IPS-18c (cell line): ENCODE results near the gene HMGXB3.

Experiments
- H3K4me3 ChIP-seq: 2 replicates; pipeline ENCODE4 v1.7.0; 2013; ENCODE audit warnings: low read depth, mild to moderate bottlenecking, low read length, moderate library complexity; ENCODE audit not compliant: insufficient read depth
- H3K9me3 ChIP-seq: one replicate; pipeline ENCODE4 v1.6.1; 2013; ENCODE audit warnings: mild to moderate bottlenecking, low read length, moderate library complexity; ENCODE audit not compliant: control insufficient read depth, insufficient read depth

Gene HMGXB3

GRCh38 chr5:150085191-150085912, 84.8 kb downstream of the HMGXB3 start:
- H3K4me3 ChIP-seq, result no peak overlapping the region
- H3K9me3 ChIP-seq, result no peaks in the 10 kb centered on the region

DNA sequence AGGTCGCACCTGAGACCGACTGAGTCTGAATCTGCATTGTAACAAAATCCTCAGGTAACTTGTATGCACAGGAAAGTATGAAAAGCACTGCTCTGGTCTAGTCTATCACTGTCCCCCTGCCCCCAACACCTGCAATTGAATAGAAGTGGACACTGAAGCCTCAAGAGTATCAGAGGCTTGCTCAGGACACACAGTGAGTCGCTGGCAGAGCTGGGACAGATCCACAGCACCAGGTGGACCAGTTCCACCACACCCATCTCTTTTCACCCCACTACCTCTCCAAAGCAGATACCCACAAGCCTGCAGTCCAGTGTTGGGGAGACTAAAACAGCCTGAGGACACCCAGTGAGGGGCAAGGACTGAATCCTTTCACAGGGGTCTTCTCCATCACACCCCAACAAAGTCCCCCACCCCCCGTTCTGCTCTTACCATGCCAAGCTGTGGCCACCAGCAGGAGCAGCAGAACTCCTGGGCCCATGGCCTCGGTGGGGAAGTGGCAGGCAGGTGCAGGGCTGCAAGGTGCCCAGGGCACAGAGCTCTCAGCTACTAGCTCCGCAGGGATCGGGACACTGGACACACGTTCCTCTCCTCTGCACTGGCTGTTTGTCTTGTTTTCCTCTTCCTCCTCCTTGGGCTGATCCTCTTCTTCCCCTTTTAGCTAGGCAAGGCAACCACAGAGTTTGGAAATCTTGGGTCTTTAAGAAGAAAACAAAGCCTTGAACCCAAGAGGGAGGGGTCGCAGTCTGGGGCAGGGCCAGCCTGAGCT, 85.6 kb downstream of the HMGXB3 start, which contains the start of gene CSF1R:
Gene CSF1R, minus strand, starts transcription at position 605 of the 766 bp plus-strand sequence. Its CDS starts 127 bp downstream, at position 478.
- no peak within 1 kb of the TSS for H3K4me3 ChIP-seq

DNA sequence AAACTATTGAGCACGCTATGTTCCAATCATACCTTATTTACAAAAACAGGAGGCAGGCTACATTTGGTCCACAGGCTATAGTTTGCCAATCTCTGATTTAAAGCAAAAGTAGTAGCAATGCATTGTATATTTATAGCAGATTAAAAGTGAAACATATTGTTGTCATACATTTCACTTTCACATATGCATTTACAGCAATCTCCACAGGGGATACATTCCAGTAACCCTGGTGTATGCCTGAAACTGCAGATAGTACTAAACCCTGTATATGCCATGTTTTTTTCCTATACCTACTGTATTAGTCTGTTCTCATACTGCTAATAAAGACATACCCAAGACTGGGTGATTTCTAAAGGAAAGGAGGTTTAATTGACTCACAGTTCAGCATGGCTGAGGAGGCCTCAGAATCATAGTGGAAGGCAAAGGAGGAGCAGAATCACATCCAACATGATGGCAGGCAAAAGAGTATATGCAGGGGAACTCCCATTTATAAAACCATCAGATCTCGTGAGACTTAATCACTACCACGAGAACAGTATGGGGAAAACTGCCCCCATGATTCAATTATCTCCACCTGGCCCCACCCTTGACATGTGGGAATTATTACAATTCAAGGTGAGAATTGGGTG, 91.7 kb downstream of the HMGXB3 start:
- no peak overlapping the region for H3K4me3 ChIP-seq
- no peaks in the 10 kb centered on the region for H3K9me3 ChIP-seq

More for the DNA sequence above, 85.6 kb downstream of the HMGXB3 start, which contains the start of gene CSF1R:
- no peaks in the 10 kb centered on the region for H3K9me3 ChIP-seq

DNA sequence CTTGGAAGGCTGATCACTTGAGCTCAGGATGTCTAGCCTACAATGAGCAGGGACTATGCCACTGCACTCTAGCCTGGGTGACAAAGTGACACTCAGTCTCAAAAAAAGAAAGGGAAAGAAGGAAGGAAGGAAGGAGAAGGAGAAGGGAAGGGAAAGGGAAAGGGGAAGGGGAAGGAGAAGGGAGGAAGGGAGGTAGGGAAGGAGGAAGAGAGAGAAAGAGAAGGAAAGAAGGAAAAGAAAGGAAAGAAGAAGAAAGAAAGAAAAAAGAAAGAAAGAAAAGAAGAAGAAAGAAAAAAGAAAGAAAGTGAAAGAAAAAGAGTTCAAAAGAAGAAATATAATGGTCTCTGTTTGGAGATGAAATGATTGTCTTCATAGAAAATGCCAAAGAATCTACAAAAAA, 96.6 kb downstream of the HMGXB3 start:
- Histone ChIP-seq H3K4me3 (no peak overlapping the region), H3K9me3 (no peaks in the 10 kb centered on the region)

DNA sequence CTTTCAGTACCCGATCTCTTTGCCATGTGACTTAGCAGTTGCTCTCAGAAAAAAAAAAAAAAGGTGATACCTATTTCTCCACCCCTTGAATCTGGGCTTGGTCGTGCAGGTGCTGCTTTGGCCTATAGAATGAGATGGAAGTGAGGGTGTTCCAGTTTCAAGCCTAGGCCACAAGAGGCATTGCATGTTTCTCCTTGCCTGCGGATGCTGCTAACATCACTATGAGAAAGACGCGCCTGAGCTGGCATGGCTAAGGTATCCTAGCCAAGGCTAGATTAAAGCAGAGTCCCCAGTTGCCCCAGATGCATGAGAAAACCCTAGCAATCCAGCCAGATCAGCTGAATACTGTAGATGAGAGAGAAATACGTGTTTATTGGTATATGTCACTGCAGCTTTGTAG, 100.5 kb downstream of the HMGXB3 start:
- H3K9me3 ChIP-seq, result no peaks in the 10 kb centered on the region
- H3K4me3 ChIP-seq, result no peak overlapping the region
